Measurements from ENCODE around the gene TK2. TPM values are rescaled to one million over a fixed set of nuclear protein-coding genes. Genes with fewer than 3 reads are reported as not detected.

The TK2 gene
- total and polyA plus RNA-seq, 2 experiments from 2014 or later: 1.8 to 4.2 TPM

DNA sequence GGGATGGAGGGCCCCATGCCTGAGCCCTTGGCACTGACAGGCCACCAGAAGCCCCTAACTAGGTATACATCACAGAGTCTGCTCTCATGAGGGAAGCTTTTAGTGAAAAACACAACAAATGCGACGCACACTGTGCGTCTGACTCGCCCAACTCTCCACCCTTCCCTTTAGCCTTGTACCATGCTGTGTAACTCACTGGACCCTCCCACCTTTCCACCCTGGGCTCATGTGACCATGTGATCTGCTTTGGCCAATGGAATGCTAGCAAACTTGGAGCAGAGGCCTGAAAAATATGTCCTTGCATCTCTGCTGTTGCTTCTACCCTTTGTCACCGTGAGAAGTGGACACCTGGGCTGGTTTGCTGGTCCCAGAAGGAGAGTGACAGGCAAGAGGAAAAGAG is 21.6 kb downstream of the TK2 start (continued):
- TF ChIP-seq CREB1 (CRISPR knock-in tag; IDR thresholded peaks at IDR 0.05; ENCODE audit: low read depth): no peak

DNA sequence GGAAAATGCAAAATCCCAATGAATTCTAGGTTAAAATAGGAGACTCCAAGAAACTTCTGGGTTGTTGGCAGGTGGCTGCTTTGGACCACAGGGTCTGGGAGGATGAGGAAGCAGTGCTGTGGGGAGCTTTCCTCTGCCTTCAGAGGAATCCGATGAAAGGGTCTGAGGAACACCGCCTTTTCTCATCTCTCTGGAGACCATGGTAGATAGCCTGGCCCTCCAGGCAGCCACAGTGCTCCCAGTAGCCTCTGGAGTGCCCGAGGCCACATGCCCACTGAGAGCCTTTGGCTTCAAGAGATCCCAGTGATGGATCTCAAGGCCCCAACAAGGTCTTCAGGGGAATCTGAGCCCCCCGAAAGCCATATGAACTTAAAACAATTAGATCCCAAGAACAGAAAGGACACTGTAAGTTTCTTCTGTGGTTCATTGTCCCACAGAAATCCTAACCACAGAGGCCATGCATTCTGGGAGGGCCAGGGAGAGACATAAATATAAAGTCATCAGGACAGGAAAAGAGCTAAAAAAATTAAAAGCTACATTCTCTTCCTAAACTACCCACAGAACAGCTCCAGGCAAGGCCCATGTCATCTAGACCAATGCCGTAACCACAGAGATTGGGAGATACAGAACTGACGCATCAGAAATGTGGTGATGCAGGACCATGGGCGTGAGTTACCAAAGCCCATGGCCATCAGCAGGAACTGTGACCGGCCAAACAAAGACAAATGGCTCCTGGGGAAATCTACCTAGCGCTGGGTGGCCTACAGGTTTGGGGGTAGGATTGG is 24.3 kb downstream of the TK2 start:
- Histone ChIP-seq H3F3A (replicated peaks; ENCODE audit: low read depth) (no peaks in the 10 kb centered on the region), H3K79me2 (replicated peaks; ENCODE audit: insufficient read depth) (no peaks in the 10 kb centered on the region), H3K9me2 (ENCODE audit: insufficient read depth) (no peaks in the 10 kb centered on the region), H3K36me3 (ENCODE audit: insufficient read depth) (no peaks in the 10 kb centered on the region), H3K4me3 (no peak overlapping the region), H3K4me2 (no peak overlapping the region), H3K27ac (ENCODE audit: low read depth) (no peak overlapping the region), H4K20me1 (replicated peaks; ENCODE audit: insufficient read depth) (no peaks in the 10 kb centered on the region; the same call in 1 of the 2 replicates), H2AFZ (no peak overlapping the region), H3K4me1 (ENCODE audit: insufficient read depth) (no peaks in the 10 kb centered on the region), H3K27me3 (ENCODE audit: insufficient read depth) (no peaks in the 10 kb centered on the region)
- no peaks in the 10 kb centered on the region; the same call in 2 of the 3 replicates for H3K9me3 Mint-ChIP-seq
- TF ChIP-seq, protein P1, sequence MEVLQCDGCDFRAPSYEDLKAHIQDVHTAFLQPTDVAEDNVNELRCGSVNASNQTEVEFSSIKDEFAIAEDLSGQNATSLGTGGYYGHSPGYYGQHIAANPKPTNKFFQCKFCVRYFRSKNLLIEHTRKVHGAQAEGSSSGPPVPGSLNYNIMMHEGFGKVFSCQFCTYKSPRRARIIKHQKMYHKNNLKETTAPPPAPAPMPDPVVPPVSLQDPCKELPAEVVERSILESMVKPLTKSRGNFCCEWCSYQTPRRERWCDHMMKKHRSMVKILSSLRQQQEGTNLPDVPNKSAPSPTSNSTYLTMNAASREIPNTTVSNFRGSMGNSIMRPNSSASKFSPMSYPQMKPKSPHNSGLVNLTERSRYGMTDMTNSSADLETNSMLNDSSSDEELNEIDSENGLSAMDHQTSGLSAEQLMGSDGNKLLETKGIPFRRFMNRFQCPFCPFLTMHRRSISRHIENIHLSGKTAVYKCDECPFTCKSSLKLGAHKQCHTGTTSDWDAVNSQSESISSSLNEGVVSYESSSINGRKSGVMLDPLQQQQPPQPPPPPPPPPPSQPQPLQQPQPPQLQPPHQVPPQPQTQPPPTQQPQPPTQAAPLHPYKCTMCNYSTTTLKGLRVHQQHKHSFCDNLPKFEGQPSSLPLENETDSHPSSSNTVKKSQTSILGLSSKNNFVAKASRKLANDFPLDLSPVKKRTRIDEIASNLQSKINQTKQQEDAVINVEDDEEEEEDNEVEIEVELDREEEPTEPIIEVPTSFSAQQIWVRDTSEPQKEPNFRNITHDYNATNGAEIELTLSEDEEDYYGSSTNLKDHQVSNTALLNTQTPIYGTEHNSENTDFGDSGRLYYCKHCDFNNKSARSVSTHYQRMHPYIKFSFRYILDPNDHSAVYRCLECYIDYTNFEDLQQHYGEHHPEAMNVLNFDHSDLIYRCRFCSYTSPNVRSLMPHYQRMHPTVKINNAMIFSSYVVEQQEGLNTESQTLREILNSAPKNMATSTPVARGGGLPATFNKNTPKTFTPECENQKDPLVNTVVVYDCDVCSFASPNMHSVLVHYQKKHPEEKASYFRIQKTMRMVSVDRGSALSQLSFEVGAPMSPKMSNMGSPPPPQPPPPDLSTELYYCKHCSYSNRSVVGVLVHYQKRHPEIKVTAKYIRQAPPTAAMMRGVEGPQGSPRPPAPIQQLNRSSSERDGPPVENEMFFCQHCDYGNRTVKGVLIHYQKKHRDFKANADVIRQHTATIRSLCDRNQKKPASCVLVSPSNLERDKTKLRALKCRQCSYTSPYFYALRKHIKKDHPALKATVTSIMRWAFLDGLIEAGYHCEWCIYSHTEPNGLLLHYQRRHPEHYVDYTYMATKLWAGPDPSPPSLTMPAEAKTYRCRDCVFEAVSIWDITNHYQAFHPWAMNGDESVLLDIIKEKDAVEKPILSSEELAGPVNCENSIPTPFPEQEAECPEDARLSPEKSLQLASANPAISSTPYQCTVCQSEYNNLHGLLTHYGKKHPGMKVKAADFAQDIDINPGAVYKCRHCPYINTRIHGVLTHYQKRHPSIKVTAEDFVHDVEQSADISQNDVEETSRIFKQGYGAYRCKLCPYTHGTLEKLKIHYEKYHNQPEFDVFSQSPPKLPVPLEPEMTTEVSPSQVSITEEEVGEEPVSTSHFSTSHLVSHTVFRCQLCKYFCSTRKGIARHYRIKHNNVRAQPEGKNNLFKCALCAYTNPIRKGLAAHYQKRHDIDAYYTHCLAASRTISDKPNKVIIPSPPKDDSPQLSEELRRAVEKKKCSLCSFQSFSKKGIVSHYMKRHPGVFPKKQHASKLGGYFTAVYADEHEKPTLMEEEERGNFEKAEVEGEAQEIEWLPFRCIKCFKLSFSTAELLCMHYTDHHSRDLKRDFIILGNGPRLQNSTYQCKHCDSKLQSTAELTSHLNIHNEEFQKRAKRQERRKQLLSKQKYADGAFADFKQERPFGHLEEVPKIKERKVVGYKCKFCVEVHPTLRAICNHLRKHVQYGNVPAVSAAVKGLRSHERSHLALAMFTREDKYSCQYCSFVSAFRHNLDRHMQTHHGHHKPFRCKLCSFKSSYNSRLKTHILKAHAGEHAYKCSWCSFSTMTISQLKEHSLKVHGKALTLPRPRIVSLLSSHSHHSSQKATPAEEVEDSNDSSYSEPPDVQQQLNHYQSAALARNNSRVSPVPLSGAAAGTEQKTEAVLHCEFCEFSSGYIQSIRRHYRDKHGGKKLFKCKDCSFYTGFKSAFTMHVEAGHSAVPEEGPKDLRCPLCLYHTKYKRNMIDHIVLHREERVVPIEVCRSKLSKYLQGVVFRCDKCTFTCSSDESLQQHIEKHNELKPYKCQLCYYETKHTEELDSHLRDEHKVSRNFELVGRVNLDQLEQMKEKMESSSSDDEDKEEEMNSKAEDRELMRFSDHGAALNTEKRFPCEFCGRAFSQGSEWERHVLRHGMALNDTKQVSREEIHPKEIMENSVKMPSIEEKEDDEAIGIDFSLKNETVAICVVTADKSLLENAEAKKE (CRISPR knock-in tag; IDR thresholded peaks at IDR 0.05): no peak
- no peak for TF ChIP-seq CREB1 (CRISPR knock-in tag; IDR thresholded peaks at IDR 0.05; ENCODE audit: low read depth)
- TF ChIP-seq, protein P2, sequence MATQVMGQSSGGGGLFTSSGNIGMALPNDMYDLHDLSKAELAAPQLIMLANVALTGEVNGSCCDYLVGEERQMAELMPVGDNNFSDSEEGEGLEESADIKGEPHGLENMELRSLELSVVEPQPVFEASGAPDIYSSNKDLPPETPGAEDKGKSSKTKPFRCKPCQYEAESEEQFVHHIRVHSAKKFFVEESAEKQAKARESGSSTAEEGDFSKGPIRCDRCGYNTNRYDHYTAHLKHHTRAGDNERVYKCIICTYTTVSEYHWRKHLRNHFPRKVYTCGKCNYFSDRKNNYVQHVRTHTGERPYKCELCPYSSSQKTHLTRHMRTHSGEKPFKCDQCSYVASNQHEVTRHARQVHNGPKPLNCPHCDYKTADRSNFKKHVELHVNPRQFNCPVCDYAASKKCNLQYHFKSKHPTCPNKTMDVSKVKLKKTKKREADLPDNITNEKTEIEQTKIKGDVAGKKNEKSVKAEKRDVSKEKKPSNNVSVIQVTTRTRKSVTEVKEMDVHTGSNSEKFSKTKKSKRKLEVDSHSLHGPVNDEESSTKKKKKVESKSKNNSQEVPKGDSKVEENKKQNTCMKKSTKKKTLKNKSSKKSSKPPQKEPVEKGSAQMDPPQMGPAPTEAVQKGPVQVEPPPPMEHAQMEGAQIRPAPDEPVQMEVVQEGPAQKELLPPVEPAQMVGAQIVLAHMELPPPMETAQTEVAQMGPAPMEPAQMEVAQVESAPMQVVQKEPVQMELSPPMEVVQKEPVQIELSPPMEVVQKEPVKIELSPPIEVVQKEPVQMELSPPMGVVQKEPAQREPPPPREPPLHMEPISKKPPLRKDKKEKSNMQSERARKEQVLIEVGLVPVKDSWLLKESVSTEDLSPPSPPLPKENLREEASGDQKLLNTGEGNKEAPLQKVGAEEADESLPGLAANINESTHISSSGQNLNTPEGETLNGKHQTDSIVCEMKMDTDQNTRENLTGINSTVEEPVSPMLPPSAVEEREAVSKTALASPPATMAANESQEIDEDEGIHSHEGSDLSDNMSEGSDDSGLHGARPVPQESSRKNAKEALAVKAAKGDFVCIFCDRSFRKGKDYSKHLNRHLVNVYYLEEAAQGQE (IDR thresholded peaks at IDR 0.05; ENCODE audit: unreplicated experiment): no peak
- no peak for TF ChIP-seq EZH2 (IDR thresholded peaks at IDR 0.05; ENCODE audit: low read depth, unreplicated experiment)
- H3K36me3 Mint-ChIP-seq (ENCODE audit: low read depth): 0 out of 3 replicates have a peak, but pooled peaks cover 3% of the 10 kb centered on the region
- DNase-seq (ENCODE audit: low spot score) (no peak), ATAC-seq (no peak)
- no peak overlapping the region for H3K27ac Mint-ChIP-seq
- H3K27me3 Mint-ChIP-seq (ENCODE audit: insufficient read depth, low read depth, poor library complexity): peaks cover 6% of the 10 kb centered on the region
- H3K4me1 Mint-ChIP-seq: no peaks in the 10 kb centered on the region
- H3K4me3 Mint-ChIP-seq: no peak overlapping the region

Data from GM23338 (cell line).